Activated CD4-positive, alpha-beta memory T cell treated with anti-CD3 and anti-CD28 coated beads for 36 hours (primary cell): ENCODE measurements around the gene CYB5A. TPM values are rescaled to one million over a fixed set of nuclear protein-coding genes. Genes with fewer than 3 reads are reported as not detected.
A peak's percentile ranks its signal among the peaks of the same experiment; 100 is the strongest.

Experiments used
- CTCF ChIA-PET: fragments of 350-600 bp; sonication (Branson Sonifier 250); formaldehyde crosslinking; loops from one replicate; lab custom pipeline; 2021; ENCODE audit warnings: antibody characterized with exemption, inconsistent platforms; lab: Charles Lee
- POLR2A ChIA-PET: fragments of 350-600 bp; sonication (Branson Sonifier 250); formaldehyde crosslinking; loops from one replicate; lab custom pipeline; 2021; ENCODE audit warnings: antibody characterized with exemption; lab: Charles Lee
- DNase-seq: peaks from one replicate; pipeline ENCODE4 v3.0.0-alpha.2; 2020
- H3K27ac Mint-ChIP-seq: one replicate; pipeline ENCODE4 v1.8.0; 2021; ENCODE audit warnings: mixed read lengths
- H3K27me3 Mint-ChIP-seq: one replicate; pipeline ENCODE4 v1.8.0; 2021; ENCODE audit warnings: mixed read lengths
- H3K36me3 Mint-ChIP-seq: one replicate; pipeline ENCODE4 v1.8.0; 2021; ENCODE audit warnings: mixed read lengths
- H3K4me1 Mint-ChIP-seq: one replicate; pipeline ENCODE4 v1.8.0; 2021; ENCODE audit warnings: low read depth, mixed read lengths
- H3K4me3 Mint-ChIP-seq: one replicate; pipeline ENCODE4 v1.8.0; 2021; ENCODE audit warnings: mild to moderate bottlenecking, mixed read lengths
- H3K9me3 Mint-ChIP-seq: one replicate; pipeline ENCODE4 v1.8.0; 2021; ENCODE audit warnings: mixed read lengths
- intact Hi-C: fragments of 100-400 bp; cut with micrococcal nuclease; formaldehyde crosslinking; loops from one replicate; pipeline ENCODE4 v1.15.1; 2023
- total RNA-seq, 2 experiments: library from RNA; stranded (reverse); gene quantifications; one replicate each; pipeline ENCODE4 v1.2.3, GENCODE V29; 2021

CYB5A gene
- total RNA-seq, 2 experiments from 2014 or later = 64.4 to 65.2 TPM

DNA sequence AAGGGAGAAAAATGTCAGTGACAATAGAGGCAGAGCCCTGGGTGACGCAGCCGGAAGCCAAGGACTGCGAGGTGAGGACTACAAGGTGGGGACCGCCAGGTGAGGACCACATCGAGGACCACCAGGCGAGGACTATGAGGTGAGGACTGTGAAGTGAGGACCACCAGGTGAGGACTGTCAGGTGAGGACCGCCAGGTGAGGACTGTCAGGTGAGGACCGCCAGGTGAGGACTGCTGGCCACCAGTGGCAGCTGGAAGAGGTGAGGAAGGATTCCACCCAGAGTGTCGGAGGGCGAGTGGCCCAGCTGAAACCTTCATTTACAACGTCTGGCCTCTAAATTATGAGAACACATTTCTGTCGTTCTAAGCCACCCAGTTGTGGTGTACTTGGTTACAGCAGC is 41.6 kb downstream of the CYB5A start:
- H3K9me3 Mint-ChIP-seq = no peaks in the 10 kb centered on the region

DNA sequence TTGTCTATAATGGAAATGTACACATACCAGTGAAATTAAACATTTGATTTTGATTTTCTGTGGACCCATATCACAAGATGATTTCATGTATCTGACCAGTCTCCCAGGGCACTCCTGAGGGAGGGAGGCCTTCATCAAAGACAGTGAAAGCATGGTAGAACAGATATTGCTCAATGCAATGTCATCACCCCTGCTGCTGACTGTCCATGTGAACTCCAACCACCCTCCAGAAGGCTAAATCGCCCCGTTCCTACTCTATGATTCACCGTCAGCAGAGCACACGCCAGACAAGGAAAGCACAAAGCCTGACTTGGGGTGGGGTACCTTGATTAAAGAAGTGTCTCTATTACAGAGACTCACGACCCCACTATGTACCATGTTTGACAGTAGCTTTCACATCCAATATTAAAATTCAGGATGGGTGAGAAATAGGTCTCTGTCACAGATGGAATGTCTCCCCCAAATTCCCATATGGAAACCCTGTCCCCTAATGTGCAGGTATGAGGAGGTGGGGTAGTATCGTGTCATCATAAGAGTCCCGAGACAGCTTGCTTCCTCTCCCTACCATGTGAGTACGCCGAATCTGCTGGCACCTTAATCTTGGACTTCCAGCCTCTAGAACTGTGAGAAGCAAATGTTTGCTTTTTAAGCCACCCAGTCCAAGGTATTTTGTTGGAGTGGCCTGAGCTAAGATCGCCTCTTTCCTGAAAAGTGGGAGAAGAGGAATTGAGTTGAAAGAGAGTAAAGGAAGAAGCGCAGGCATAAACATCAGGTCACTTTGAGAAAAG is 42.4 kb downstream of the CYB5A start:
- no peak overlapping the region for H3K27ac Mint-ChIP-seq
- peaks cover 10% of the 10 kb centered on the region for H3K36me3 Mint-ChIP-seq
- CTCF ChIA-PET = interaction anchor here (1.0 kb wide), 1 partner anchor 303 kb away, joined by 3 read pairs; no protein-coding TSS in a partner anchor
- H3K4me3 Mint-ChIP-seq = no peak overlapping the region
- intact Hi-C loops = no loop called here
- POLR2A ChIA-PET = no interaction called here
- no peaks in the 10 kb centered on the region for H3K9me3 Mint-ChIP-seq
- H3K4me1 Mint-ChIP-seq = peaks cover 25% of the 10 kb centered on the region
- H3K27me3 Mint-ChIP-seq = no peaks in the 10 kb centered on the region
- DNase-seq = no peak

More for the DNA sequence above, 41.6 kb downstream of the CYB5A start:
- Mint-ChIP-seq H3K27me3 (no peaks in the 10 kb centered on the region), H3K36me3 (peaks cover 13% of the 10 kb centered on the region), H3K27ac (no peak overlapping the region), H3K4me3 (no peak overlapping the region), H3K4me1 (peaks cover 25% of the 10 kb centered on the region)
- POLR2A ChIA-PET = no interaction called here
- DNase-seq = no peak
- intact Hi-C loops = no loop called here
- CTCF ChIA-PET = no interaction called here

DNA sequence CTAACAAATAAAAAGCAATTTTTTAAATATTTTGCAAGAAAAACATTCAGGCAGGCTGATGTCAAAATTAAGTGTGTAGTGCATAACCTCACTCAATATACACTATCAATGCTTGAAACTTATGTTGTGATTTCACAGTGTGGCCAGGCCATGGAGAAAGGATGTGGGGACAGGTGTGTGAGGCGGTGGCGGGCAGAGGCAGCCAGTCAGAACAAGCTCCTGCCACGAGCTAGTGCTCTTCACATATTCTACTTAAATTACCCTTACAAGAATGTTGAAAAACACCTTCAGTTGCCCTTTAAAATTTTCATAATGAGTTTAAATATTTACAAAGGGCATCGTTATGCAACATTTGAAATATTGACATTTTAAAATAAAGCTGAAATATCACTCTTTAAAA is 43.2 kb downstream of the CYB5A start:
- H3K27me3 Mint-ChIP-seq = no peaks in the 10 kb centered on the region
- no peaks in the 10 kb centered on the region for H3K9me3 Mint-ChIP-seq
- no peak overlapping the region for H3K4me3 Mint-ChIP-seq
- peak; percentile 33 for DNase-seq
- POLR2A ChIA-PET = no interaction called here
- intact Hi-C loops = no loop called here
- peaks cover 25% of the 10 kb centered on the region for H3K4me1 Mint-ChIP-seq
- CTCF ChIA-PET = no interaction called here
- H3K36me3 Mint-ChIP-seq = peaks cover 10% of the 10 kb centered on the region
- no peak overlapping the region for H3K27ac Mint-ChIP-seq

DNA sequence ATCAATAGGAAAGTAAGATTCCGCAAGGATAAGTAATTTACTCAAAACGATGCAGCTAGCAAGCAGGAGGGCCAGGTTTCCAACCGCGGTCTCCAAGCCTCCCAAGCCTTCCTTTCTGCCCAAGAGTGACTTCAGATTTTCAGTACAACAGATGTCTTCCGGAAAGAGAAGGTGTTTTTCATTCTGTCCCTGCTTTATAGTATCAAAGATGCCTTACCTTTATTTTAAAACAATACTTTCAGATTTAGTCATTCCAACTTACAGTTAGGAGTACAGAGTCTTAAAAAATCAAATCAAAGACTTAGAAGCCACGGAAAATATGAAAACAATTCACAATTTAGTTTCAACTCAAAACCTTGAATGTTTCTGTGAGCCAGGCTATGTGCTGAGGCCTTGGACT is 43.6 kb downstream of the CYB5A start:
- ChIA-PET POLR2A (no interaction called here), CTCF (no interaction called here)
- DNase-seq = peak; percentile 30
- Mint-ChIP-seq H3K4me1 (peaks cover 25% of the 10 kb centered on the region), H3K4me3 (no peak overlapping the region), H3K36me3 (peaks cover 10% of the 10 kb centered on the region), H3K27me3 (no peaks in the 10 kb centered on the region), H3K9me3 (no peaks in the 10 kb centered on the region), H3K27ac (no peak overlapping the region)
- intact Hi-C loops = no loop called here

DNA sequence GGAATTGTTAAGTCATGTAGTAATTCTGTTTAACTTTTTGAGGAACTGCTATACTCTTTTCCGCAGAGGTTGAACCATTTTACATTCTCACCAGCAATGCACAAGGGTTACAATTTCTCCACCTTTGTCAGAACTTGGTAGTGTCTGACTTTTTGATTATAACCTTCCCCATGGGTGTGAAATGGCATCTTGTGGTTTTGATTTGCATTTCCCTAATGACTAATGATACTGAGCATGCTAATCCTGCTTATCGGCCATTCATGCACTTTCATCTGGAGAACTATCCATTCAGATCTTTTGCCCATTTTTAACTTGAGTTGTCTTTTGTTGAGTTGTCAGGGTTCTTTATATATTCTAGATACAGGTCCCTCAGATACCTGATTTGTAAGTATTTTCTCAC is 47.2 kb downstream of the CYB5A start:
- Mint-ChIP-seq H3K36me3 (peaks cover under 1% of the 10 kb centered on the region), H3K4me3 (no peak overlapping the region), H3K4me1 (peaks cover 15% of the 10 kb centered on the region), H3K27ac (no peak overlapping the region), H3K9me3 (no peaks in the 10 kb centered on the region), H3K27me3 (peaks cover 12% of the 10 kb centered on the region)
- intact Hi-C loops = loop anchor here (5.0 kb wide), 2 partner anchors 67 to 98 kb away; no protein-coding TSS in a partner anchor
- ChIA-PET POLR2A (no interaction called here), CTCF (no interaction called here)
- no peak for DNase-seq

DNA sequence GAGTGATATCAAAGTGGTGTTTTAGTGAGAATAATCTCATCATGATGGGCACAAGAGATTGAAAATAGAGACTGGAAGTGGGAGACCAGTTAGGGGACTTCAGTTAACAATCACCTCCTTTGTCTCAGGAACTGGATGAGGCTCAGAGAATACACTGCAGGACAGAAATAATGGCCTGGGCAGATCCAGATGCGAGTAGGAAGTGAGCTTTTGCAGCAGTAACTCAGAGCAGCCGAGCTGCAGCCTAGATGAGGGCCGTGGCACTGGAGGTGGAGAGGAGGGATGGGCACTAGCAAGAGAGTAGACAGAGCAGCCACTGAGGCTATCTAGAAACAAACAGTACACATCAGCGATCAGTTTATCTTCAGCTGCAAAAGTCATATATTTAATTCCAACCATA is 48.6 kb downstream of the CYB5A start:
- DNase-seq = no peak
- Mint-ChIP-seq H3K27ac (no peak overlapping the region), H3K4me3 (no peak overlapping the region), H3K36me3 (no peaks in the 10 kb centered on the region), H3K9me3 (no peaks in the 10 kb centered on the region), H3K27me3 (peaks cover 14% of the 10 kb centered on the region), H3K4me1 (peaks cover 6% of the 10 kb centered on the region)
- intact Hi-C loops = loop anchor here (5.0 kb wide), 2 partner anchors 66 to 99 kb away; no protein-coding TSS in a partner anchor
- POLR2A ChIA-PET = no interaction called here
- CTCF ChIA-PET = interaction anchor here (0.7 kb wide), 1 partner anchor 250 kb away, joined by 3 read pairs; no protein-coding TSS in a partner anchor

DNA sequence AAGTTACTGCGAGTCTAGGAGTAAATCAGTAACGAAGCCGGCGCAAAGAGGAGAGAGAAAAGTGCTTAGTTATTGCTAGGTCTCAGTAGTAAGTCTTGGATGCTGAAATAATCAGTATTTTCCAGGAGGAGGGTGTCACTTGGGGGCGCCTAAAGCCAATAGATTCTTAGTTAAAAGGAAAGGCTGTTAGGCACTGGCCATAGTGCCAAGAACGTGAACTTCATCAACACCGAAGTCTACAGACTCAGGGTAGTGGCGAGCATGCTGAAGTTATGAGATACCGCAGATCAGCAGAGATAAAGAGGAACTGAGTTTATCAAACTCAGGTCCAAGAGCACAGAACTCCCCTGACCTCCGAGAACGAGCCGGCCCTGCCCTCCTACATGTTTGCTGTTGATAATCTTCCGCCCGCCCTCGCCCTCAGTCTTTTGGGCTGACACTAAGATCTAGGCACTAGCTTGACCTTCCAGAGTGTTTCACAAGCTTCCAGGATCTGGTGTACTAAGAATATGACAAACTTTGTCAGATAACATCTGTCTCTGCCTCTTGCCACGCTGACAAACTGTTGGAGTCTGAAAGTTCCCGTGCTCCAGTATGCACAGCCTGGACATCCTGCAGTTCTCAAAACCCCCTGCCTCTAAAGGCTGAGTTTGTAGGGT is 49.2 kb downstream of the CYB5A start:
- Mint-ChIP-seq H3K4me3 (no peak overlapping the region), H3K36me3 (no peaks in the 10 kb centered on the region), H3K9me3 (no peaks in the 10 kb centered on the region), H3K4me1 (peaks cover under 1% of the 10 kb centered on the region), H3K27me3 (peaks cover 19% of the 10 kb centered on the region), H3K27ac (no peak overlapping the region)
- CTCF ChIA-PET = interaction anchor here (0.7 kb wide), 1 partner anchor 251 kb away, joined by 3 read pairs; no protein-coding TSS in a partner anchor
- intact Hi-C loops = loop anchor here (5.0 kb wide), 2 partner anchors 65 to 100 kb away; no protein-coding TSS in a partner anchor
- no peak for DNase-seq
- POLR2A ChIA-PET = no interaction called here

DNA sequence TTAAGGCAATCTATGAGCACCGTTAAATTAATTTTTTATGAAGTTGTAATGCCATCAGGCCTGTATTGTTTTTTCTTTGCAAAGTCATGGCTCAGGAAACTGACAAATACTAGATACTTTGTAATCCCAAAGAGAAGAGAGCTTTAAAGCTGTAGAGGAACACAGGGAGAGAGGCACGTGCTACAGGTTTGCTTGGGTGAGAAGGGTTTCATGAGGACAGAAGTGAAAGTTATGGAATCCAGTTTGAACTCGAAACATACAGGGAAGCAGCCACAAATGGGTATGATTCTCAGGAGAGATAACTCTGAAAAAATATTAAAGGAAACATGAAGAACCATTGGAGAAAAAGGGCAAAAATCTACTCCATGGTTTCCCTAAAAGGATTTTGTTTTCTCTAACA is 49.8 kb downstream of the CYB5A start:
- ChIA-PET CTCF (interaction anchor here (0.7 to 1.8 kb wide), 2 partner anchors 17 to 310 kb away, joined by 4 to 5 read pairs; no protein-coding TSS in a partner anchor), POLR2A (no interaction called here)
- H3K27me3 Mint-ChIP-seq = peaks cover 20% of the 10 kb centered on the region
- no peak for DNase-seq
- no peaks in the 10 kb centered on the region for H3K9me3 Mint-ChIP-seq
- no peak overlapping the region for H3K4me3 Mint-ChIP-seq
- H3K27ac Mint-ChIP-seq = no peak overlapping the region
- H3K4me1 Mint-ChIP-seq = no peaks in the 10 kb centered on the region
- intact Hi-C loops = loop anchor here (5.0 kb wide), 2 partner anchors 65 to 100 kb away; no protein-coding TSS in a partner anchor
- H3K36me3 Mint-ChIP-seq = no peaks in the 10 kb centered on the region

DNA sequence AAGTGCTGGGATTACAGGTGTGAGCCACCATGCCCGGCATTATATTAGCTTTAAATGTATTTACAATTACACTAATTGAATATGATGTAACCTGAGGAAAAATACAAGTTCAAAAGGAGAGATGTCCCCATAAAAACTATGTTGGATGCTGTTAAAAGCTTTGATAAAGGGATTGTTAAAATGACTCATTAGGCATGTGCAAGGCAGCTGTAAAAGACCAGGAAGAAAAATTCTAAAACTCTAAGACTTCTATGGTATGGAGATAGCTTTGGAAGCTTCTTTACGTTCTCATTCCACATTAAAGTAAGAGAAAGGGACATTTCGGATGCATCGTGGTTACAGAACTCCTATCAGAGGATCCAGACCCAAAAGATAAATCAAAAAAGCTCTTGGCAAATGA is 50.3 kb downstream of the CYB5A start:
- H3K9me3 Mint-ChIP-seq = no peaks in the 10 kb centered on the region
- no peak overlapping the region for H3K27ac Mint-ChIP-seq
- H3K27me3 Mint-ChIP-seq = peaks cover 20% of the 10 kb centered on the region
- no peak for DNase-seq
- POLR2A ChIA-PET = no interaction called here
- intact Hi-C loops = loop anchor here (5.0 kb wide), 2 partner anchors 64 to 101 kb away; no protein-coding TSS in a partner anchor
- no peak overlapping the region for H3K4me3 Mint-ChIP-seq
- no peaks in the 10 kb centered on the region for H3K36me3 Mint-ChIP-seq
- CTCF ChIA-PET = interaction anchor here (0.7 to 1.8 kb wide), 3 partner anchors 17 to 311 kb away, joined by 4 to 5 read pairs (median 4); no protein-coding TSS in a partner anchor
- H3K4me1 Mint-ChIP-seq = no peaks in the 10 kb centered on the region

DNA sequence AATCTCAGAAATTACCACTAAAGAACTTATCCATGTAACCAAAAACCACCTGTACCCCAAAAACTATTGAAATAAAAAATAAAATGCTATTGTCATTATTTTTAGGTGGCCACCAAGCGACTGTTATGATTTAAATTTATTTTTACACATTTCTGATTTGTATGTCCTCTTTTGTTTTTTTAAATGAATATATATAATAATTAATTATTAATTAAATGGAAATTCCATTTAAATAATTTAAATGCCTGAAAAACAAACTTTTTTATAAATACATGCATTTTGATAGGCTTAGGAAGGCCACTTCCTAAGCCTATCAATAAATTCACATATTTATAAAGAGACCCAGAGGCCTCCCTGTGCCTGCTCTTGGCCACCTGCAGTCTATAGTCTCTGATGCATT is 52.2 kb downstream of the CYB5A start:
- H3K27me3 Mint-ChIP-seq = peaks cover 20% of the 10 kb centered on the region
- H3K36me3 Mint-ChIP-seq = no peaks in the 10 kb centered on the region
- no peak overlapping the region for H3K27ac Mint-ChIP-seq
- POLR2A ChIA-PET = no interaction called here
- intact Hi-C loops = no loop called here
- no peaks in the 10 kb centered on the region for H3K9me3 Mint-ChIP-seq
- CTCF ChIA-PET = interaction anchor here (0.8 to 1.0 kb wide), 2 partner anchors 35 to 103 kb away, joined by 4 to 5 read pairs; no protein-coding TSS in a partner anchor
- H3K4me1 Mint-ChIP-seq = no peaks in the 10 kb centered on the region
- no peak for DNase-seq
- H3K4me3 Mint-ChIP-seq = no peak overlapping the region

DNA sequence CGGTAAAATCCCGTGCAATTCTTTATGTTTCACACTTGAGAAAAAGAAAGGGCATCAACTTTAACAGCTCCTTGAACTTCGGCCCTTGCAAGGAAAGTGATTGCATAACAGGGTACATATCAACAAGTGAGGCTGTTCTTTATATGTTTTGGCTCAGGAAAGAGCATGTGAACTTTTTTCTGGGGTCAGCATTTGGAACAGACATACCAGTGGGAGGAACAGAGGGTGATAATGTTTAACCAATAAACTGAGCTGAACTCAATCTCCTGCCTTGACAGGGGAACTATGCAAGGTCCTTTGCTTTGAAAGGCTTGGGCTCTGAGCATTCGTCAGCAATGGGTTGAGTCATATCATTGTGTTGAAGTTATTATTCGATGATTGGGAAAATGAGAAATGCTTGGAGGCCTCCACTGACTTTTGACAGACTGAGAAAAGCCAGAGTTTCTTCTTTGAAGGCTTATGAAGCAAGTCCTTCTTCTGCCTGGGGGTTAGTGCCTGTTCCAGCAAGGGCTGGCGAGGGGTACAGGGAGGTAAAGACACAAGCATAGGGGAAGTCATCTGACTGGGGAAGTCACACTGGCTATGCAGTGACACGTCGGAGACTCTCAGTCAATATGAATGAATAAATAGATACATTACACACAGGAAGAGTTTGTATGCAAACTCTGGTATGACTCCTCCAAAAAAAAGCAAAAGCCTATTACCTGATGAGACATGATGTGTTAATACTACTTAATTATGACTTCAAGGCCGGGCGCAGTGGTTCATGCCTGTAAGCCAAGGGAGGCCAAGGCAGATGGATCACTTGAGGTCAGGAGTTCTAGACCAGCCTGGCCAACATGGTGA is 57.2 kb downstream of the CYB5A start:
- no peaks in the 10 kb centered on the region for H3K36me3 Mint-ChIP-seq
- no peak overlapping the region for H3K27ac Mint-ChIP-seq
- intact Hi-C loops = no loop called here
- H3K27me3 Mint-ChIP-seq = peaks cover 9% of the 10 kb centered on the region
- no peaks in the 10 kb centered on the region for H3K4me1 Mint-ChIP-seq
- H3K9me3 Mint-ChIP-seq = no peaks in the 10 kb centered on the region
- DNase-seq = no peak
- ChIA-PET CTCF (interaction anchor here (0.6 kb wide), 1 partner anchor 9 kb away, joined by 3 read pairs; no protein-coding TSS in a partner anchor), POLR2A (no interaction called here)
- no peak overlapping the region for H3K4me3 Mint-ChIP-seq
